ENCODE results near the gene TLN1. TPM values are rescaled to one million over a fixed set of nuclear protein-coding genes. Genes with fewer than 3 reads are reported as not detected.

The TLN1 gene
- total RNA-seq, 2 experiments from 2014 or later: 149 to 151 TPM

GRCh38 chr9:35719546-35719945 is 12.4 kb downstream of the TLN1 start:
- Mint-ChIP-seq H3K4me1 (ENCODE audit: low read depth) (peaks cover 2% of the 10 kb centered on the region), H3K36me3 (ENCODE audit: low read depth) (peaks cover 98% of the 10 kb centered on the region), H3K27me3 (no peaks in the 10 kb centered on the region), H3K27ac (no peak overlapping the region), H3K9me3 (no peaks in the 10 kb centered on the region), H3K4me3 (no peak overlapping the region)
- POLR2A ChIA-PET: no interaction called here
- DNase-seq (no peak), ATAC-seq (ENCODE audit: poor library complexity) (no peak)
- H3K27me3 ChIP-seq (ENCODE audit: control insufficient read depth in 1 of 2, insufficient read depth in 2 of 2, low read length in 2 of 2): no peaks in the 10 kb centered on the region
- H3K36me3 ChIP-seq (ENCODE audit: insufficient read depth, low read length): peaks cover 99% of the 10 kb centered on the region
- TF ChIP-seq CTCF (IDR thresholded peaks at IDR 0.05): no peak
- no peaks in the 10 kb centered on the region for H3K4me1 ChIP-seq (ENCODE audit: insufficient read depth, low read length)
- intact Hi-C loops (cut with DNase I, micrococcal nuclease): no loop called here
- CTCF ChIA-PET: no interaction called here
- H3K27ac ChIP-seq (ENCODE audit: low read depth in 1 of 2, low read length in 2 of 2): no peak overlapping the region
- H3K9me3 ChIP-seq (ENCODE audit: control insufficient read depth in 1 of 2, insufficient read depth in 1 of 2, low read length in 2 of 2): no peaks in the 10 kb centered on the region
- no peak overlapping the region for H3K4me3 ChIP-seq (ENCODE audit: low read length)

GRCh38 chr9:35718721-35719511 is 13.1 kb downstream of the TLN1 start:
- Histone ChIP-seq H3K9me3 (ENCODE audit: control insufficient read depth in 1 of 2, insufficient read depth in 1 of 2, low read length in 2 of 2) (no peaks in the 10 kb centered on the region), H3K36me3 (ENCODE audit: insufficient read depth, low read length) (peaks cover 99% of the 10 kb centered on the region), H3K4me3 (ENCODE audit: low read length) (no peak overlapping the region), H3K4me1 (ENCODE audit: insufficient read depth, low read length) (no peaks in the 10 kb centered on the region), H3K27ac (ENCODE audit: low read depth in 1 of 2, low read length in 2 of 2) (no peak overlapping the region), H3K27me3 (ENCODE audit: control insufficient read depth in 1 of 2, insufficient read depth in 2 of 2, low read length in 2 of 2) (no peaks in the 10 kb centered on the region)
- no peak overlapping the region for H3K4me3 Mint-ChIP-seq
- ChIA-PET CTCF (no interaction called here), POLR2A (no interaction called here)
- DNase-seq: no peak
- H3K27ac Mint-ChIP-seq: peak overlapping the region; percentile 12
- no peaks in the 10 kb centered on the region for H3K9me3 Mint-ChIP-seq
- no peaks in the 10 kb centered on the region for H3K27me3 Mint-ChIP-seq
- TF ChIP-seq CTCF (IDR thresholded peaks at IDR 0.05): no peak
- intact Hi-C loops (cut with DNase I, micrococcal nuclease): no loop called here
- ATAC-seq (ENCODE audit: poor library complexity): no peak
- peaks cover 98% of the 10 kb centered on the region for H3K36me3 Mint-ChIP-seq (ENCODE audit: low read depth)
- H3K4me1 Mint-ChIP-seq (ENCODE audit: low read depth): no peaks in the 10 kb centered on the region

GRCh38 chr9:35717132-35717870 is 14.7 kb downstream of the TLN1 start:
- no peak for TF ChIP-seq CTCF (IDR thresholded peaks at IDR 0.05)
- peaks cover 97% of the 10 kb centered on the region for H3K36me3 ChIP-seq (ENCODE audit: insufficient read depth, low read length)
- ATAC-seq (ENCODE audit: poor library complexity): no peak
- ChIA-PET CTCF (interaction anchor here (1.0 to 1.2 kb wide), 2 partner anchors 11 to 21 kb away, joined by 3 to 4 read pairs; no protein-coding TSS in a partner anchor), POLR2A (interaction anchor here (1.4 to 1.8 kb wide), 2 partner anchors 10 to 14 kb away, joined by 3 to 5 read pairs; partner anchors contain the start of gene TLN1)
- peaks cover 98% of the 10 kb centered on the region for H3K36me3 Mint-ChIP-seq (ENCODE audit: low read depth)
- H3K4me3 Mint-ChIP-seq: no peak overlapping the region
- H3K27me3 Mint-ChIP-seq: no peaks in the 10 kb centered on the region
- intact Hi-C loops (cut with DNase I, micrococcal nuclease): no loop called here
- no peaks in the 10 kb centered on the region for H3K4me1 ChIP-seq (ENCODE audit: insufficient read depth, low read length)
- no peak overlapping the region for H3K27ac Mint-ChIP-seq
- H3K4me3 ChIP-seq (ENCODE audit: low read length): no peak overlapping the region
- H3K27me3 ChIP-seq (ENCODE audit: control insufficient read depth in 1 of 2, insufficient read depth in 2 of 2, low read length in 2 of 2): no peaks in the 10 kb centered on the region
- H3K9me3 Mint-ChIP-seq: no peaks in the 10 kb centered on the region
- DNase-seq: no peak
- no peaks in the 10 kb centered on the region for H3K4me1 Mint-ChIP-seq (ENCODE audit: low read depth)
- no peaks in the 10 kb centered on the region for H3K9me3 ChIP-seq (ENCODE audit: control insufficient read depth in 1 of 2, insufficient read depth in 1 of 2, low read length in 2 of 2)
- H3K27ac ChIP-seq (ENCODE audit: low read depth in 1 of 2, low read length in 2 of 2): no peak overlapping the region
